Activated effector memory CD4-positive, alpha-beta T cell treated with anti-CD3 and anti-CD28 coated beads, Interleukin-2, amount 50 U/mL, for 16 hours (primary cell): ENCODE data around the gene FAM117B.

Experiments used
- DNase-seq: peaks from one replicate; pipeline ENCODE4 v3.0.0-alpha.2; 2020

FAM117B gene

DNA sequence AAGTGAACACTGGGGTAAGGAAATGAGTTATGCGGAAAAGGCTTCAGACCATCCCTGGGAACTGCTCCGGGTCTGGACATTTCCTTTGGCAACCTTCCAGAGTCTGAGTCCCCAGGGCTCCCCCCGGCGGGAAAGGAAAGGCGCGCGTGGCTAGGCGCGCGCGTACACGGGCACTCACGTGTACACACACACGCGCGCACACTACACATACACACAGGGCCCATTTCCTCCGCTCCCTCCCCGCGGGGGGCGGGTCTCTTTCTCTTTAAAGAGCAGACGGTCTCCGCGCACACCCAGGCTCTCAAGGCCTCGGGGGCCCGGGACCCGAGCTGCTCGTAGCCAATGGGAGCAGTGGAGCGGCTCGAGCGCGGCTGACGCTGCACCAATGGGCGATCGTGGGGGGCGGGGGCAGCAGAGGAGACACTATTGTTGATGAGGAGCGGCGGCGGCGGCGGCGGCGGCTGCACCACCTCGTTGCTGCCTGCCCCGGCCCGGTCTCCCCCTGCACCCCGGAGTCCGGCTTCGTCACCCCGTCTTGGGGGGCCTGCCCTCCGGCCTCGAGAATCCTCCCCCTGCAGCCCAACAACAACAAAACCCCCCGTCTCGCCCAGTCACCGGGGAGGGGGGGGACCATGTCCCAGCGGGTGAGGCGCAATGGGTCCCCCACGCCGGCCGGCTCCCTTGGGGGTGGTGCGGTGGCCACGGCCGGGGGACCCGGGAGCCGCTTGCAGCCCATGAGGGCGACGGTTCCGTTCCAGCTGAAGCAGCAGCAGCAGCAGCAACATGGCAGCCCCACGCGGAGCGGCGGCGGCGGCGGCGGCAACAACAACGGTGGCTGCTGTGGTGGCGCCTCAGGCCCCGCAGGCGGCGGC, at the start of gene FAM117B:
Gene FAM117B (plus strand): TSS at position 414 of the 872 bp plus-strand sequence. CDS start 219 bp downstream, at position 633.
- peak; percentile 99 for DNase-seq

DNA sequence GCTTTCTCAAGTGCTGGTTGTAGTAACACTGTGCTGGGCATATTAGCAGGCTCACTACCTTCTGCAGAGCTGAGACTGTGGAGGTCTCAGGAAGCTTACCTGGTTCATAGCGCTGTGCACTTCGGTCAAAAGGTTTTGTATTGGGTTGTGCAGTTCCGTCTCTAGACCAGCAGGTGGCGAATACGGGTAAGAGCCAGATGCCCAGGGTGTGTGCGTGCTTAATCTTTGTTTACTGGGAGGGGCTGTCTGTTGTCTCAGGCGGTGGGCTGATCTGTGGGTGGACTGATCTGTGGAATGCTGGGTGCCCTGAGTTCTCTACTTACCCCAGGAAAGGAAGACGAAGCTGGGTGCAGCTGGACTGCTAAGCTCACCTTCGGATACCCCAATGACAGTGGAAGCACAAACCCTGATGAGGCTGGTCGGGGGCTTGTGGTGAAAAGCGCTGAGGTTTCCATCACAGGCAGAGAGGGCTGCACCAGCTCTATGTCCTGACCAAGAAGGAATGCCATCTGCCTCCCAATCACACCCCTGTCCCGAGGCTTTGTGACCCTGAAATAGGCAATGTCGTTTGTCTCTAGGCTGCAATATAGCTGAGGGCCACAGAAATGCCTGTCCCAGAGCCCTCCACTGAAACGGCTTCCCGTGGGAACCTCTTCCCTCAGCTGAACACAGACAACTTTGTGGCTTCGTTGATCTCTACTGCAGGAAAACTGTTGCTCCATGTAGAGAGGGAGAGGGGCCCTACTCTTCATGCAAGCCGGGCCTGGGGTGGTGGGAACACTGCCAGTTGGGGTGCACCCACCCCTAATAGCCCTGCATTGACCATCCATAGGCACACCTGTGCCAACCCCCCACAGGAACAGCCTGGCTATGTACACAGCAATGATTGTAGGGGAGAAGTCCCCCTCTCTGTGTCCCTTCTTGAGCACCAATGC, 45.9 kb upstream of the FAM117B start:
- peak; percentile 85 for DNase-seq

DNA sequence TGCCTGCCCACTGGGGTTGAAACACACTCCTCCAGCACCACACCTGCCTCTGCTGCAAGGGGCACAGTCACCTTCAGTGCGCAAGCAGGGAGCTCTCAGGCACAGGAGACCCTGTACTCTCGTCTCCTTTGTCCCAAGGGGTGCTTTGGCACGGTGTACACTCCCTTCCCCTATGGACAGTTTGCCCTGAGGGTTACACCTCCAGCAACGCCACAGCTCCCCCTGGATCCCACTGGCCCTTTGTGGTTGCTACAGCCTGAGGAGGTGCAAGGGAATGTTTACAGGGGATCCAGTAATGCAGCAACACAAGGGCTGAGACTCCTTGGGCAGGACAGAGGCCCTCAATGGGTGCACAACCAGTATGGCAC, 45.2 kb upstream of the FAM117B start:
- no peak for DNase-seq

DNA sequence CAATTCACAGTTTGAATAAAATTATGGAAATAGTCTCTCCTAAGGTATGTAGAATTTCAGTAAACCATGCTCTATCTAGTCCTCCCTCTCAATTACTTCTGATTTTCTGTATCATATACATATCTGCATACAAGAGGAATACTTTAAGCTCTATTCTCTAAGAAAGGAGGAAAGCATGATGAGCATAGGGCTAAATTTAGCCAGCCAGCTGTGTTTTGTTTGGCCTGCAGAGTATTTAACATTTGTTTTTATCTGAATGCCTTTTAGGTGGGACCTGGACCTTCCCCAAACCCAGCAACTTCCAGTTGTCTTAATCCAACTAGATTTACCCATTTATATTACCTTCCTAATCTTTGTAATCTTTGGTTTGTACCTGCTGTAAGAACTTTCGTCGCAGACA, 42.2 kb upstream of the FAM117B start:
- no peak for DNase-seq

DNA sequence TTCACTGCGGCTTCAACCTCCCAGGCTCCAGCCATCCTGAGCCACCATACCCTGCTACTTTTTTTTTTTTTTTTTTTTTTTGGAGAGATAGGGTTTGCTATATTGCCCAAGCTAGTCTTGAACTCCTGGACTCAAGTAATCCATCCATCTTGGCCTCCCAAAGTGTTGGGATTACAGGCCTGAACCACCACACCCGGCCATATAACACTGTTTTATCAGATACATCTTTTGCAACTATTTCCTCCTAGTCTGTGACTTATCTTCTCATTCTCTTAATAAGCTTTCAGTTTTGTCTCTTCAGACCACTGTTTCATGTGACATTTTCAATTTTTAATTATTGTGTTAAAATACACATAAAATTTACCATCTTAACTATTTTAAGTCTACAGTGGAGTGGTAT, 35.7 kb upstream of the FAM117B start:
- DNase-seq: no peak

DNA sequence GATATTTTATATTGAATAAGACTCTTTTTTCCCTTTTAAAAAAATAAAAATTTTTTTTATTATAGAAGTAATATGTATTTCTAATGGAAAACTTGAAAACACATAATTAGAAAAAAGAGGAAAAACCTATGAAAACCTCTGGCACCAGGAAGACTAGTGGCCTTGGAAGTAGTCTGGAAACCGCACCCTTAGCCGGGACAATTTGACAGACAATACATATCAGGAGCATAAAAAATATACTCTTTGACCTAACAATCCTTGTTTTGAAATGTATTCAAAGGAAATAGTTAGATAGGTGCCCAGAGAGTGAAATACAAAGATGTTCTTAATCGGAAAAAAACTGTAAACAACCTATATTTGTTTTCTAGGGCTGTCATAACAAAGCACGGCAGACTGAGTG, 34.9 kb upstream of the FAM117B start:
- DNase-seq: no peak

DNA sequence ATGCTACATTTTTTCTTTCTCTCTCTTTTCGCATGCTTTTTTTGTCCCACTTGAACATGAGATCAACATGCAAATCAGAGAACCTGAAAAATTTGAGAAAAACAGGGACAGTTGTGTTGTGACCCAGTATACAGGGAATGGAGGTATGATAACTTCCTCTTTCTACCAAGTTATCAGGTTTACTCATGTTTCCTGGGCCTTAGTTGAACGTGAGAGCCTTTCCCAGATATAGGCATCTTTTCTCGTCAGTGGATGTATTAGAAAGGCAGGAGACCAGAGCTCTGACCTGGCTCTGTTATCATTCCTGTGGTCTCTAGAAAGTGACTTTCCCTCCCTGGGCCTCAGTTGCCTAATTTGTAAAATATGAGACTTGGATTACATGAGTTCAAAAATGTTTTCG, 30.1 kb upstream of the FAM117B start:
- no peak for DNase-seq

DNA sequence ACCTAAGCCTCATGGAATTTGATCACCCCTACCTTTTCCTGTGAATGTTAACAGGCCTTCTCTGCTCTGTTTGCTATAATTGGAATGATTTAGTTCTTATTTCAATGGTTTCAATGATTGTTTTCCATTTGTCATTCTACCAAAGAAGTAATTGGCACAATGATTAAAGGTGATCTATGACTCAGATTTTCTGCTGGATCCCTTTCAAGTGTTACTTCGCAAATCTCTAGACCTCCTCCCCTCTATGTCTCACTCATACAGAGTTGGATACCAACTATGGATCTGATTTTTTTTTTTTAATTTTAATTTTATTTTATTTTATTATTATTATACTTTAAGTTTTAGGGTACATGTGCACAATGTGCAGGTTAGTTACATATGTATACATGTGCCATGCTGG, 29.6 kb upstream of the FAM117B start:
- no peak for DNase-seq

DNA sequence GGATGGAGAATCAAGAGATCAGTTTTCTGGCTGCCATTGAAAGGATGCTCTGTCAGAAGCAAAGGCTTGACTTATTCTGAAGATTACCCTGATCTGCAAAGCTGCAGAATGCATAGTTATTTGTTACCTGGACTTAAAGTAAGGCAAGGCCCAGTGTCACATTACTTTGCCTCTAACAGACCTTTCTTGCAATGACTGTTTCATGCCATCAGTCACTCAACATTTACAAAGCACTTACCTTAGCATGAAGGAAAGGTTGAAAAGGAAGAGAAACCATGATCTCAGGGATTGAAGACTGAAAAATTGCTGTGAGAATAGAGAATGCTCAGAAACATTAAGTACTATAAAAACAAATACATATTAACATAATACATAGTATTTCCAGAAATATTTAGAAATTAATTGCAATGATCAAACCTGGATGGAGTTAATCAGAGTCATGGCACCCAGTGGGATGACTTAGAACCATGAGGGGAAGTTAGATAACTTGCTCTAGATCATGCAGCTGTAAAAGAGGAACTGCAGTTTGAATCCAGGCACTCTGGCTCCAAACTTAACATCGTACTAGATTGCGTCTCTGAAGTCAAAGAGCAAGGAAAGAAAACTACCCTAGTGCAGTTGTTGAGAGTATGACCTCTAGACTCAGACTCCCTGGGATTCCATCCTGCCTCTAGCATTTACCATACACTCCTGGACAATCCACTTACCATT, 26.5 kb upstream of the FAM117B start:
- no peak for DNase-seq

DNA sequence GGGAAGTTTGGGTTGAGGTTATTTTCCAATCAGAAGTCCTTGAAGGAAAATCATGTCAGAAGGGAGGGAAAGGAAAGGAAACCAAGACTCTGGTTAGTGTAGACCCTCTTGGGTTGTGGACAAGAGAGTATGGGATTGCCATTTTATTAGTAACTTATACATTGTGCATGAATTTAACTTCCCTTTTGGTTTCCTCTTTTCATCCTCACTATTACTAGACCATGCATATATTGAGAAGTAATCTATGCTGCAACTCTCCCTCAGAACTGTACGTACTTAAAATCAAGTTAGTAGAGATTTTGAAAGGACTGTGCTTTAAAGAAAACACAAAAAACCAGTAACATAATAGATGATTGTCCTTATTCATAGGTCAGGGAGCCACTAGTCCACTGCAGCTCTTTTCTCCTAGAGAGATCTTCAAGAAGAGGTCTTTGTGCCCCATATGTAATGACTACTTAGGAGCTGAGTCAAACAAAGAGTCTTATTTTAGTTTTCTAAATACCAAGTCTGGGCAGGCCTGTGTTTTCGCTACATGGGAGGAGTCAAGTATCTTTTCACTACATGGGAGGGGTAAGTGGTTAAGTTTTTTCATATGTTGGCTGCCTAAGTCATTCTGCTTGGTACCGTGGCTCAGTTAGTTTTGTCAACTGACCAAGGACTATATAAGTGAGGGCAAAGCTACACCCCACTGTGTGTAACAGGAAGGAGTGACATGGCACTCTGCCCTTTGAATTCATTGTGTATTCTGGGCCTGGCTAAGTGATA, 25.2 kb upstream of the FAM117B start:
- DNase-seq: no peak

DNA sequence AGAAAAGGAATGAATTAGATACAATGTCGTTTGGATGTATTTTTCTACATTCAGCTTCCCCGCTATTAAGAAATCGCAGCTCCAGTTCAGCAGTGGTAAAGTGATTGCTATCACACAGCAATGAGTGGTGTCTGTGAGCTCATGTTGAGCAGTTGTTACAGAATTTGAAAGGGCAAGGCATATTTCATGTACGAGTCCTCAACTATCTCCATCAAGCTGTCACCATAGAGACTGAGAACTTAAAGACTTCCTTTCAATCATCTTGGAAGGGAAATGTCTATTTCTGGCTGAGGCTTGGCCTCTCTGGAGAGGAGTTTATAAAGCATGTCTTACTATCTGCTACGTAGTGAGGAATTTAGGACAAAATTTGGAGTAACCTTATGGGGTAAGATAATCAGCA, 24.4 kb upstream of the FAM117B start:
- no peak for DNase-seq

DNA sequence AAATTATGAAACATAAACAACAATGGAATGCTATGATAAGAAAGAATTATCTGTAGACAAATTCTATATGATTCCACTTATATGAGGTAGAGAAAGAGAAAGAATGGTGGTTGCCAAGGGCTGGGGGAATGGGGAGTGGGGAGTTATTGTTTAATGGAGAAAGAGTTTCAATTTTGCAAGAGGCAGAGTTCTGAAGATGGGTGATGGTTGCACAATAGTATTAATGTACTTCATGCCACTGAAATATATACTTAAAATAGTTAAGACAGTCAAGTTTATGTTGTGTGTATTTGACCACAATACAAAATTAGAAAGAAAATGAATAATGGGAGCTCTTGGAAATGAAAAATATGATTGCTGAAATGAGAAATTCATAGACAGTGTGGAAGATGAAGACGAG, 22.6 kb upstream of the FAM117B start:
- no peak for DNase-seq

DNA sequence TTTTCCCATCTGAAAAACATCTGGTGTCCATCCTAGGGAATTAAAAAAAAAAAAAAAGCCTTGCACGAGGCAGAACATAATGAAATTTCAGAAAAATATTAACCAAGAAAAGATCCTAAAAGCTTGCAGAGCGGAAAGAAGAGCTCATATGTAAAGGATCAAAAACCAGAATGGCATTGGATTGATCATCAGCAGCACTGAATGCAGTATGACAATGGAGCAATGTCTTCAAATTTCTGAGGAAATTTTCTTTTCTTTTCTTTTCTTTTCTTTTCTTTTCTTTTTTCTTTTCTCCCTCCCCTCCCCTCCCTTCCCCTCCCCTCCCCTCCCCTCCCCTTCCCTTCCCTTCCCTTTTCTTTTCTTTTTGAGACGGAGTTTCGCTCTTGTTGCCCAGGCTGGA, 21.3 kb upstream of the FAM117B start:
- DNase-seq: no peak

DNA sequence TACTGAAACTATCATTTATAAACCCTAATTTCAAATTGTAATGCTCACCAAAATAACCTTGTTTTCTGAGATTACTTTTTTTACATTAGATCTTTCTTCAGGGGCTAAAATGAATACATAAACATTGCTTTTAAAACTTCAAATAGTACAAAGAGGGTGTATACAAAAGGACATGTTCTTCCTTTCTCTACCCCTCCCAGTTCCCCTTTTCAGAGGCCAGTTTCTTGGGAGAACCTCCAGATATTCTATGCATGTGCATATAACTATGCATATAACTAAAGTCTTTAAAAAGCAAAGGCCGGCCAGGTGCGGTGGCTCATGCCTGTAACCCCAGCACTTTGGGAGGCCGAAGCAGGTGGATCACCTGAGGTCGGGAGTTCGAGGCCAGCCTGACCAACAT, 10.6 kb upstream of the FAM117B start:
- DNase-seq: no peak

DNA sequence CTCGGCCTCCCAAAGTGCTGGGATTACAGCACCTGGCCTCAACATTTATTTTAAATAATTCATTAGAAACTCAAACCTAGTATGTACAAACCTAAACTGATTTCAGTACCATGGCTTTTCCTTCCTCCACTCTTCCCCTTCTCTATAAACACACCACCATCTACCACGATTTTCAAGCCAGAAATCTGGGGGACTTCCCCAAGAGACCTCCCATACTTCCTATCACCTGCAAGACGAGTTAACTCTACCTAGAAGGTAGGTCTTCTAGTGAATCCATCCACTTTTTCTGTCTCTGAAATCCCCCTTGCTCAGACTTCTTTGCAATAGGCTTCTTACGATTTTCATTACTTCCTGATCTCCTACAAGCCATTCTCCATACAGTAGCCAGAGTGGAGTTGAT, 7.7 kb upstream of the FAM117B start:
- DNase-seq: no peak

DNA sequence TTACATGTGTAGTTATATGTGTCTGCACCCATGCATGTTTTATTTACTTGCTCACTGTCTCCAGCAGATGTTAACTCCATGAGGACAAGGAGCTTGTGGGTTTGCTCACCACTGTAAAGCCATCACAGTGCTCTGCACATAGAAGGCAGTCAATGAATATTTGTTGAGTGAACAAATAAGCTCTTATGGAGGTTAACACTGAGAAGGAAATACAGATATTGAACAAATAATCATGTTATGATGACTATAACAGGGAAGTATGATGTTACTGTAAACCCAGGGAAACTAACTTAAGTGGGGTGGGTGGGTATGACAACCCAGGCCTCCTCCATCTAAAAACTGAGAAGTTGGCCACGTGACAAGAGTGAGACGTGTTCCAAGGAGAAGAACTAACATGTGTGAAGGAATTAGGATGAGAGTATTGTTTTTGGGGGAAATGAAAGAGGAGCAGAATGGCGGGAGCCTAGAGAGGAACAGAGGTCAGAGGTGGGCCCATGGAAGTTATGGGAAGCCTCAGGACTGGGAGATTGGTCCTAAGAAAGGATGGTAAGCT, 6.0 kb upstream of the FAM117B start:
- no peak for DNase-seq

DNA sequence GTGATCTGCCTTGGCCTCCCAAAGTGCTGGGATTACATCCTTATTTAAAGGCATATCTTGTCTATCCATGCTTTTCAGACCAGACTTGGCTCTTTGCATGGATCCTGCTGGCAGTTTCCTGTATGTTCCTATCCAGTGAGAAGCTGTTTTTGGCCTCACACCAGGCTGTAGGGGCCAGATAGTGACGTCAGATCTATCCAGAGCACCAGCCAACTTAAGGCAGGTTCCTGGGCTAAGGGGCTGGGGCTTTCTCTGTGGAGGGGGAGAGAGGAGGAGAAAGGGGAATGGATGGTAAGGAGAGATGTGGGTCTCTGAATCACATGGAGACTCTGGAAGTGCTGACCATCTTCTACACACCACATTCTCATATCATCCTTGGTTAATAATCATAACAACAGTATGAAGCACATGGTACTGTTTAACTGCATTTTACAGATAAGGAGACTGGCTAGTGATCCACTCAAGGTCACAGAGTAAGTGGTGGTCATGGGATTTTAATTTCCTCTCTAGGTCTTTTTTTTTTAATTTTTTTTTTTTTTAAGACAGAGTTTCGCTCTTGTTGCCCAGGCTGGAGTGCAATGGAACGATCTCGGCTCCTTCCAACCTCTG, 2.0 kb upstream of the FAM117B start:
- DNase-seq: no peak

DNA sequence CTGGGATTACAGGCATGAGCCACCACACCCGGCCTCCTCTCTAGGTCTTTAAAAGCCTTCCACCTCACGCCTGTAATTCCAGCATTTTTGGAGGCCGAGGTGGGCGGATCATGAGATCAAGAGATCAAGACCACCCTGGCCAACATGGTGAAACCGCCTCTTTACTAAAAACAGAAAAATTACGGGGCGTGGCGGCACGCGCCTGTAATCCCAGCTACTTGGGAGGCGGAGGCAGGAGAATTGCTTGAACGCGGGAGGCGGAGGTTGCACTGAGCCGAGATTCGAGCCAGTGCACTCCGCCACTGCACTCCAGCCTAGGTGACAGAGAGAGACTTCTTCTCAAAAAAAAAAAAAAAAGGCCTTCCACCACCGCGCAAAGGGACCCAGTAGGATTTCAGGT, 1.3 kb upstream of the FAM117B start:
- DNase-seq: no peak

DNA sequence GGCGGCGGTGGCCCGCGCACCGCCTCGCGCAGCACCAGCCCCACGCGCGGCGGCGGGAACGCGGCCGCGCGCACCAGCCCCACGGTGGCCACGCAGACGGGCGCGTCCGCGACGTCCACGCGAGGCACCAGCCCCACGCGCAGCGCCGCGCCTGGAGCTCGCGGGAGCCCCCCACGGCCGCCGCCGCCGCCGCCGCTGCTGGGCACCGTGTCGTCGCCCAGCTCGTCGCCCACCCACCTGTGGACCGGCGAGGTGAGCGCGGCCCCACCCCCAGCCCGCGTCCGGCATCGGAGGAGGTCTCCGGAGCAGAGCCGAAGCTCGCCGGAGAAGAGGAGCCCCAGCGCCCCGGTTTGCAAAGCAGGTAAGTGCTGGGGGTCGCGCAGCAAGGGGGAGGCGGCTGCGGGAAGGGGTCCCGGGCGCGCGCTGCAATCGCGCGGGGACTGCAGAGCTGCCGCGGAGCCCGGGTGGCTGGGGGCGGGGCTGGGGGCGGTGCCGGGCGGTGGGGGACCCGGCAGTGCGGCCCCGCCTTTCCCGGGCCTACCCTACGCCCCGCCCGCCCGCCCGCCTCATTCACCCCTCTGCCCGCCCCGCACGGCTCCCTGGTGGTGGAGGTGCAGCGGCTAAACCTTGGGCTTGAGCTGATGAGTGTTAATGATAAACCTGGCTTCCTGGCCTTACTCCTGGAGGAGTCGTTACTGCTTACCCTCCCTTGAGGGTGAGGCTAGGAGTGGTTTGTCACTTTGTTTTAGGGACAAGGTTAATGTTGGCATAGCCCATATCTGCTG, 851 bp downstream of the FAM117B start:
- peak; percentile 94 for DNase-seq

DNA sequence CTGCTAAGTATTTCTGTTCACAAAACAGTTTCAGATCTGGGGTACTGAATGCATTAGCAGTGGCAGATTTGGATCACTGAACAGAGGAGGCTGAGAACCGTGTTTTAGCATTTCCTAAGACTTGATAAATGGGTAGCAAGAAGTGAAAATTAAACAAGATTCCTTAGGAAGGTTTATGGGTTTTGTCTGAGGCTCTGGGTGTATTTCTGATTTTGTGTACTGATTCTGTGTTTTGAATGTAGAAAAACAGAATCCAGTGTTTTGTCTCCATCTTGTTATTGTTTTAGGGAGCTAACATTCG, 1.4 kb downstream of the FAM117B start:
- DNase-seq: no peak

DNA sequence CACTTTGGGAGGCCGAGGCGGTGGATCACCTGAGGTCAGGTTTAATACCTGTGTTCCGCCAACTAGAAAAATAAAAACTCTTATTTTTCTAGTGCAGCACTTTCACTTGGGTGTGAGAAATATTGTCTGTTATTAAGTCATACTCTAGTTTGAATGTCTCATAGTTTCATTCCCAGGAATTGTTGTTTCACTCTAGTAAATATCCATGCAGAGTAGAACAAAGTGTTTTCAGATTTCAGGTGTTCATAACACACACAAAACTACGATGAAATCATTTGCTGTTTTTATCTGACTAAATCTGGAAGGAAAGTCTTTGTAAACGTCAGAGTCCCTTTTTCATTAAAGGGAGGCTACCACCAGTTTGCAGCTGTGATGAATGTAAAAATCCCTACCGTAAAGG, 4.0 kb downstream of the FAM117B start:
- DNase-seq: no peak
